HepG2 (cell line): ENCODE measurements around the gene ITGA2. TPM values are rescaled to one million over a fixed set of nuclear protein-coding genes. Genes with fewer than 3 reads are reported as not detected.

Experiments used
- EHMT2 ChIP-seq: fragments of 200-600 bp; sonication (generic); IDR thresholded peaks from 2 replicates; pipeline ENCODE4 v1.7.0; 2017; ENCODE audit warnings: antibody characterized with exemption, low read depth, low read length, borderline replicate concordance
- KDM2A ChIP-seq: sonication (generic); formaldehyde crosslinking; IDR thresholded peaks from 2 replicates; pipeline ENCODE4 v1.4.0; 2020; ENCODE audit warnings: low read depth, missing genetic modification reagents, borderline replicate concordance
- SPEN ChIP-seq: sonication (generic); formaldehyde crosslinking; IDR thresholded peaks from 2 replicates; pipeline ENCODE4 v1.5.1; 2020; ENCODE audit warnings: low read depth, mild to moderate bottlenecking, missing genetic modification reagents
- STAT5B ChIP-seq: sonication (generic); formaldehyde crosslinking; IDR thresholded peaks from 2 replicates; pipeline ENCODE4 v1.4.0; 2020; ENCODE audit warnings: missing genetic modification reagents
- ZNF138 ChIP-seq: sonication (generic); formaldehyde crosslinking; IDR thresholded peaks from 2 replicates; pipeline ENCODE4 v1.5.0; 2020; ENCODE audit warnings: mild to moderate bottlenecking, low read depth, missing genetic modification reagents
- ZNF232 ChIP-seq: sonication (generic); formaldehyde crosslinking; IDR thresholded peaks from 2 replicates; pipeline ENCODE4 v1.4.0; 2020; ENCODE audit warnings: missing genetic modification reagents, borderline replicate concordance
- ZNF326 ChIP-seq: sonication (generic); formaldehyde crosslinking; IDR thresholded peaks from 2 replicates; pipeline ENCODE4 v1.4.0; 2020; ENCODE audit warnings: missing genetic modification reagents, borderline replicate concordance
- ZNF878 ChIP-seq: sonication (generic); formaldehyde crosslinking; IDR thresholded peaks from 2 replicates; pipeline ENCODE4 v1.8.1; 2023; ENCODE audit warnings: mild to moderate bottlenecking, missing genetic modification reagents, moderate library complexity
- ZSCAN12 ChIP-seq: sonication (generic); formaldehyde crosslinking; IDR thresholded peaks from 2 replicates; pipeline ENCODE4 v1.9.0; 2021; ENCODE audit warnings: mild to moderate bottlenecking, missing genetic modification reagents
- polyA plus RNA-seq, 8 experiments: library from polyadenylated mRNA; depleted of rRNA in 3 of 8; stranded (reverse) in 7 of 8; unstranded in 1 of 8; fragments of >200 nt; fragmentation: Illumina TruSeq in 4 of 8; extraction: Trizol in 4 of 8; gene quantifications; 2 replicates each; pipeline versions ENCODE4 v1.2.1 to v1.2.3, GENCODE V29; 2011 to 2016; ENCODE audit warnings: low read depth in 4 of 8, missing spikeins in 1 of 8, mixed read lengths in 1 of 8; ENCODE audit not compliant: insufficient read depth in 1 of 8
- total RNA-seq, 5 experiments: library from RNA; depleted of rRNA; stranded (reverse); fragments of >200 nt; fragmentation: Illumina TruSeq; extraction: Trizol; gene quantifications; 2 replicates each; pipeline ENCODE4 v1.2.3, GENCODE V29; 2016; ENCODE audit warnings: low read depth in 1 of 5
- TF ChIP-seq, protein P1 (sequence below): sonication (generic); formaldehyde crosslinking; IDR thresholded peaks from 2 replicates; pipeline ENCODE4 v1.4.0; 2020; ENCODE audit warnings: missing genetic modification reagents
- TF ChIP-seq, protein P2 (sequence below): sonication (generic); formaldehyde crosslinking; IDR thresholded peaks from 2 replicates; pipeline ENCODE4 v1.4.0; 2020; ENCODE audit warnings: mild to moderate bottlenecking, missing genetic modification reagents
- TF ChIP-seq, protein P3 (sequence below): sonication (generic); formaldehyde crosslinking; IDR thresholded peaks from 2 replicates; pipeline ENCODE4 v1.4.0; 2020; ENCODE audit warnings: mild to moderate bottlenecking, missing genetic modification reagents
- TF ChIP-seq, protein P4 (sequence below): sonication (generic); formaldehyde crosslinking; IDR thresholded peaks from 2 replicates; pipeline ENCODE4 v1.4.0; 2020; ENCODE audit warnings: missing genetic modification reagents, borderline replicate concordance
- TF ChIP-seq, protein P5 (sequence below): sonication (generic); formaldehyde crosslinking; IDR thresholded peaks from 2 replicates; pipeline ENCODE4 v1.8.1; 2023; ENCODE audit warnings: missing genetic modification reagents, inconsistent platforms, borderline replicate concordance
- TF ChIP-seq, protein P6 (sequence below): sonication (generic); formaldehyde crosslinking; IDR thresholded peaks from 2 replicates; pipeline ENCODE4 v1.4.0; 2020; ENCODE audit warnings: missing genetic modification reagents

The ITGA2 gene
- total and polyA plus RNA-seq, 2 of the 13 experiments (the other 11 are each of a cell fraction or from before 2014, with no cell fraction given): 15.8 to 58.3 TPM

DNA sequence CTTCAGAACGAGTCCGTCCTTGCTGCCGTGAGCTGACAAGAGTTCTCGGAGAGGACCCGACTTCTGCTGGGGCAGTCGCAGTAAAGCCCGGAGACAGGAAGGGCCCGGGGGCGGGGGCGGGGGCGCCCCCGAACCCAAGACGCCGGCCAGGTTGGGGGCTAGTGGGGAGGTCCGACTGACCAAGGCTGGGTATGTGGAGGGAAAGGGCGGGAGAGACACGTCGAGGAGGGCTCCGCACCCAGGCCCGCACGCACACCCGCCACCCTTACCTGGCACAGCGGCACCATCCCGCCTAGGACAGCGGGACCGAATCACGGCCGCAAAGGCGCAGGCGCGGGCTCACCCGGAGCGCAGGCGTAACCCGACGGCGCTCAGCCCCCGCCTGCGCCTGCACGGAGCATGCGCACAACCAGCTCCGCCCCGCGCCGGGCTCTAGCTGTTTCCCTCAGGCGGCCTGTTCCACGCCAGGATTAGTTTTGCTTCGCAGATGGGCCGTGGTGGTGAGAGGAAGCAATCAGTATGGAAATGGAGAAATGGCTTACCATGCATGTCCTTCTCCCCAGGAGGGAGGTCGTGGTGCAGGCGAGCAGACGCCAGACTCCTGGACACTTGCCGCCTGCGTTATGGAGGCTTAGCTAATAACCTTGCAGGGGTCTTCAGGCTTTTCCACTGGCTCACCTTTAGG lies 120.4 kb downstream of the ITGA2 start, which contains the start of gene MOCS2 (continued):
- TF ChIP-seq KDM2A (CRISPR knock-in tag): peak; percentile 61; the same call in 1 of the 2 replicates
- TF ChIP-seq, protein P1, sequence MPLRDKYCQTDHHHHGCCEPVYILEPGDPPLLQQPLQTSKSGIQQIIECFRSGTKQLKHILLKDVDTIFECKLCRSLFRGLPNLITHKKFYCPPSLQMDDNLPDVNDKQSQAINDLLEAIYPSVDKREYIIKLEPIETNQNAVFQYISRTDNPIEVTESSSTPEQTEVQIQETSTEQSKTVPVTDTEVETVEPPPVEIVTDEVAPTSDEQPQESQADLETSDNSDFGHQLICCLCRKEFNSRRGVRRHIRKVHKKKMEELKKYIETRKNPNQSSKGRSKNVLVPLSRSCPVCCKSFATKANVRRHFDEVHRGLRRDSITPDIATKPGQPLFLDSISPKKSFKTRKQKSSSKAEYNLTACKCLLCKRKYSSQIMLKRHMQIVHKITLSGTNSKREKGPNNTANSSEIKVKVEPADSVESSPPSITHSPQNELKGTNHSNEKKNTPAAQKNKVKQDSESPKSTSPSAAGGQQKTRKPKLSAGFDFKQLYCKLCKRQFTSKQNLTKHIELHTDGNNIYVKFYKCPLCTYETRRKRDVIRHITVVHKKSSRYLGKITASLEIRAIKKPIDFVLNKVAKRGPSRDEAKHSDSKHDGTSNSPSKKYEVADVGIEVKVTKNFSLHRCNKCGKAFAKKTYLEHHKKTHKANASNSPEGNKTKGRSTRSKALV (CRISPR knock-in tag): no peak
- no peak for TF ChIP-seq STAT5B (CRISPR knock-in tag)
- TF ChIP-seq ZNF878 (CRISPR knock-in tag): peak; percentile 36; the same call in 1 of the 2 replicates
- TF ChIP-seq EHMT2: no peak
- TF ChIP-seq ZNF138 (CRISPR knock-in tag): 0 out of 2 replicates have a peak, but pooled peaks have one; percentile 43
- TF ChIP-seq, protein P2, sequence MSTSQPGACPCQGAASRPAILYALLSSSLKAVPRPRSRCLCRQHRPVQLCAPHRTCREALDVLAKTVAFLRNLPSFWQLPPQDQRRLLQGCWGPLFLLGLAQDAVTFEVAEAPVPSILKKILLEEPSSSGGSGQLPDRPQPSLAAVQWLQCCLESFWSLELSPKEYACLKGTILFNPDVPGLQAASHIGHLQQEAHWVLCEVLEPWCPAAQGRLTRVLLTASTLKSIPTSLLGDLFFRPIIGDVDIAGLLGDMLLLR (CRISPR knock-in tag): 0 out of 2 replicates have a peak, but pooled peaks have one; percentile 54
- TF ChIP-seq ZSCAN12 (CRISPR knock-in tag): no peak
- 0 out of 2 replicates have a peak, but pooled peaks have one; percentile 31 for TF ChIP-seq ZNF232 (CRISPR knock-in tag)
- TF ChIP-seq, protein P3, sequence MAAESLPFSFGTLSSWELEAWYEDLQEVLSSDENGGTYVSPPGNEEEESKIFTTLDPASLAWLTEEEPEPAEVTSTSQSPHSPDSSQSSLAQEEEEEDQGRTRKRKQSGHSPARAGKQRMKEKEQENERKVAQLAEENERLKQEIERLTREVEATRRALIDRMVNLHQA (CRISPR knock-in tag): no peak
- TF ChIP-seq, protein P4, sequence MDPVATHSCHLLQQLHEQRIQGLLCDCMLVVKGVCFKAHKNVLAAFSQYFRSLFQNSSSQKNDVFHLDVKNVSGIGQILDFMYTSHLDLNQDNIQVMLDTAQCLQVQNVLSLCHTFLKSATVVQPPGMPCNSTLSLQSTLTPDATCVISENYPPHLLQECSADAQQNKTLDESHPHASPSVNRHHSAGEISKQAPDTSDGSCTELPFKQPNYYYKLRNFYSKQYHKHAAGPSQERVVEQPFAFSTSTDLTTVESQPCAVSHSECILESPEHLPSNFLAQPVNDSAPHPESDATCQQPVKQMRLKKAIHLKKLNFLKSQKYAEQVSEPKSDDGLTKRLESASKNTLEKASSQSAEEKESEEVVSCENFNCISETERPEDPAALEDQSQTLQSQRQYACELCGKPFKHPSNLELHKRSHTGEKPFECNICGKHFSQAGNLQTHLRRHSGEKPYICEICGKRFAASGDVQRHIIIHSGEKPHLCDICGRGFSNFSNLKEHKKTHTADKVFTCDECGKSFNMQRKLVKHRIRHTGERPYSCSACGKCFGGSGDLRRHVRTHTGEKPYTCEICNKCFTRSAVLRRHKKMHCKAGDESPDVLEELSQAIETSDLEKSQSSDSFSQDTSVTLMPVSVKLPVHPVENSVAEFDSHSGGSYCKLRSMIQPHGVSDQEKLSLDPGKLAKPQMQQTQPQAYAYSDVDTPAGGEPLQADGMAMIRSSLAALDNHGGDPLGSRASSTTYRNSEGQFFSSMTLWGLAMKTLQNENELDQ (CRISPR knock-in tag): no peak
- peak; percentile 69; the same call in 1 of the 2 replicates for TF ChIP-seq SPEN
- no peak; the same call in 1 of the 2 replicates for TF ChIP-seq ZNF326 (CRISPR knock-in tag)
- TF ChIP-seq, protein P5, sequence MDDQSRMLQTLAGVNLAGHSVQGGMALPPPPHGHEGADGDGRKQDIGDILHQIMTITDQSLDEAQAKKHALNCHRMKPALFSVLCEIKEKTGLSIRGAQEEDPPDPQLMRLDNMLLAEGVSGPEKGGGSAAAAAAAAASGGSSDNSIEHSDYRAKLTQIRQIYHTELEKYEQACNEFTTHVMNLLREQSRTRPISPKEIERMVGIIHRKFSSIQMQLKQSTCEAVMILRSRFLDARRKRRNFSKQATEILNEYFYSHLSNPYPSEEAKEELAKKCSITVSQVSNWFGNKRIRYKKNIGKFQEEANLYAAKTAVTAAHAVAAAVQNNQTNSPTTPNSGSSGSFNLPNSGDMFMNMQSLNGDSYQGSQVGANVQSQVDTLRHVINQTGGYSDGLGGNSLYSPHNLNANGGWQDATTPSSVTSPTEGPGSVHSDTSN (CRISPR knock-in tag): no peak
- TF ChIP-seq, protein P6, sequence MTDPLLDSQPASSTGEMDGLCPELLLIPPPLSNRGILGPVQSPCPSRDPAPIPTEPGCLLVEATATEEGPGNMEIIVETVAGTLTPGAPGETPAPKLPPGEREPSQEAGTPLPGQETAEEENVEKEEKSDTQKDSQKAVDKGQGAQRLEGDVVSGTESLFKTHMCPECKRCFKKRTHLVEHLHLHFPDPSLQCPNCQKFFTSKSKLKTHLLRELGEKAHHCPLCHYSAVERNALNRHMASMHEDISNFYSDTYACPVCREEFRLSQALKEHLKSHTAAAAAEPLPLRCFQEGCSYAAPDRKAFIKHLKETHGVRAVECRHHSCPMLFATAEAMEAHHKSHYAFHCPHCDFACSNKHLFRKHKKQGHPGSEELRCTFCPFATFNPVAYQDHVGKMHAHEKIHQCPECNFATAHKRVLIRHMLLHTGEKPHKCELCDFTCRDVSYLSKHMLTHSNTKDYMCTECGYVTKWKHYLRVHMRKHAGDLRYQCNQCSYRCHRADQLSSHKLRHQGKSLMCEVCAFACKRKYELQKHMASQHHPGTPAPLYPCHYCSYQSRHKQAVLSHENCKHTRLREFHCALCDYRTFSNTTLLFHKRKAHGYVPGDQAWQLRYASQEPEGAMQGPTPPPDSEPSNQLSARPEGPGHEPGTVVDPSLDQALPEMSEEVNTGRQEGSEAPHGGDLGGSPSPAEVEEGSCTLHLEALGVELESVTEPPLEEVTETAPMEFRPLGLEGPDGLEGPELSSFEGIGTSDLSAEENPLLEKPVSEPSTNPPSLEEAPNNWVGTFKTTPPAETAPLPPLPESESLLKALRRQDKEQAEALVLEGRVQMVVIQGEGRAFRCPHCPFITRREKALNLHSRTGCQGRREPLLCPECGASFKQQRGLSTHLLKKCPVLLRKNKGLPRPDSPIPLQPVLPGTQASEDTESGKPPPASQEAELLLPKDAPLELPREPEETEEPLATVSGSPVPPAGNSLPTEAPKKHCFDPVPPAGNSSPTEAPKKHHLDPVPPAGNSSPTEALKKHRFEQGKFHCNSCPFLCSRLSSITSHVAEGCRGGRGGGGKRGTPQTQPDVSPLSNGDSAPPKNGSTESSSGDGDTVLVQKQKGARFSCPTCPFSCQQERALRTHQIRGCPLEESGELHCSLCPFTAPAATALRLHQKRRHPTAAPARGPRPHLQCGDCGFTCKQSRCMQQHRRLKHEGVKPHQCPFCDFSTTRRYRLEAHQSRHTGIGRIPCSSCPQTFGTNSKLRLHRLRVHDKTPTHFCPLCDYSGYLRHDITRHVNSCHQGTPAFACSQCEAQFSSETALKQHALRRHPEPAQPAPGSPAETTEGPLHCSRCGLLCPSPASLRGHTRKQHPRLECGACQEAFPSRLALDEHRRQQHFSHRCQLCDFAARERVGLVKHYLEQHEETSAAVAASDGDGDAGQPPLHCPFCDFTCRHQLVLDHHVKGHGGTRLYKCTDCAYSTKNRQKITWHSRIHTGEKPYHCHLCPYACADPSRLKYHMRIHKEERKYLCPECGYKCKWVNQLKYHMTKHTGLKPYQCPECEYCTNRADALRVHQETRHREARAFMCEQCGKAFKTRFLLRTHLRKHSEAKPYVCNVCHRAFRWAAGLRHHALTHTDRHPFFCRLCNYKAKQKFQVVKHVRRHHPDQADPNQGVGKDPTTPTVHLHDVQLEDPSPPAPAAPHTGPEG: peak; percentile 24; the same call in 1 of the 2 replicates
